IPS-18c (cell line): ENCODE data around the gene CYSRT1.

Source experiments
- H3K4me3 ChIP-seq: 2 replicates; pipeline ENCODE4 v1.7.0; 2013; ENCODE audit warnings: low read depth, mild to moderate bottlenecking, low read length, moderate library complexity; ENCODE audit not compliant: insufficient read depth
- H3K9me3 ChIP-seq: one replicate; pipeline ENCODE4 v1.6.1; 2013; ENCODE audit warnings: mild to moderate bottlenecking, low read length, moderate library complexity; ENCODE audit not compliant: control insufficient read depth, insufficient read depth

CYSRT1 gene

GRCh38 chr9:137218212-137218753, 6.7 kb upstream of the CYSRT1 start:
- H3K4me3 ChIP-seq: no peak overlapping the region
- peaks cover 4% of the 10 kb centered on the region for H3K9me3 ChIP-seq

- Histone ChIP-seq H3K4me3 (no peak overlapping the region; the same call in 1 of the 2 replicates), H3K9me3 (peaks cover 4% of the 10 kb centered on the region)
Observed at GRCh38 chr9:137218754-137219271, 6.2 kb upstream of the CYSRT1 start.

- peaks cover 4% of the 10 kb centered on the region for H3K9me3 ChIP-seq
- no peak overlapping the region for H3K4me3 ChIP-seq
Observed at GRCh38 chr9:137219757-137220316, 5.1 kb upstream of the CYSRT1 start.

- no peak overlapping the region for H3K4me3 ChIP-seq
- H3K9me3 ChIP-seq: peaks cover 2% of the 10 kb centered on the region
Observed at GRCh38 chr9:137220317-137221094, 4.5 kb upstream of the CYSRT1 start.

- Histone ChIP-seq H3K9me3 (peaks cover 2% of the 10 kb centered on the region), H3K4me3 (0 out of 2 replicates have a peak overlapping the region, but pooled peaks have one; percentile 44)
Observed at GRCh38 chr9:137221095-137221505, 3.9 kb upstream of the CYSRT1 start.

GRCh38 chr9:137221506-137222111, 3.4 kb upstream of the CYSRT1 start:
- Histone ChIP-seq H3K9me3 (peaks cover 2% of the 10 kb centered on the region), H3K4me3 (peak overlapping the region; percentile 44)

GRCh38 chr9:137222190-137223077, 2.5 kb upstream of the CYSRT1 start, which contains the start of gene RNF208:
TSS of gene RNF208 (minus strand) at chr9:137222240. CDS start at chr9:137221212, 1,028 bp downstream.
- peak within 1 kb of the TSS; percentile 66 for H3K4me3 ChIP-seq
- peaks cover 2% of the 10 kb centered on the region for H3K9me3 ChIP-seq

- Histone ChIP-seq H3K4me3 (peak overlapping the region; percentile 80), H3K9me3 (peaks cover 2% of the 10 kb centered on the region)
Observed at GRCh38 chr9:137223078-137223970, 1.6 kb upstream of the CYSRT1 start.

GRCh38 chr9:137225699-137226331, 841 bp downstream of the CYSRT1 start:
- Histone ChIP-seq H3K4me3 (no peak overlapping the region), H3K9me3 (peaks cover 2% of the 10 kb centered on the region)

GRCh38 chr9:137226338-137227053, 1.5 kb downstream of the CYSRT1 start:
- peaks cover 1% of the 10 kb centered on the region for H3K9me3 ChIP-seq
- H3K4me3 ChIP-seq: no peak overlapping the region

- Histone ChIP-seq H3K4me3 (no peak within 1 kb of the TSS), H3K9me3 (no peaks in the 10 kb centered on the region)
Observed at GRCh38 chr9:137227054-137227852, 2.3 kb downstream of the CYSRT1 start, which contains the start of gene RNF224. TSS of gene RNF224 (plus strand) at chr9:137227502. CDS start at chr9:137228336, 834 bp downstream.

- Histone ChIP-seq H3K4me3 (no peak overlapping the region), H3K9me3 (no peaks in the 10 kb centered on the region)
Observed at GRCh38 chr9:137227853-137228505, 3.0 kb downstream of the CYSRT1 start.

GRCh38 chr9:137228506-137228967, 3.6 kb downstream of the CYSRT1 start:
- Histone ChIP-seq H3K4me3 (no peak overlapping the region), H3K9me3 (no peaks in the 10 kb centered on the region)
